Keratinocyte (primary cell): Measurements from ENCODE around the gene SMYD3.

Experiments used
- CTCF ChIP-seq, 3 experiments: IDR thresholded peaks in 1 of 3; conservative IDR thresholded peaks in 1 of 3; optimal IDR thresholded peaks in 1 of 3; 2 replicates in 2 of 3; 3 replicates in 1 of 3; pipeline versions ENCODE3 to v1.5.1; 2011; ENCODE audit warnings: low read length in 3 of 3, mild to moderate bottlenecking in 3 of 3, moderate library complexity in 2 of 3, control low read depth in 1 of 3, inconsistent platforms in 1 of 3; ENCODE audit not compliant: insufficient read depth in 2 of 3; ENCODE audit errors: extremely low read depth in 1 of 3
- EZH2 ChIP-seq: IDR thresholded peaks from one replicate; pipeline ENCODE4 v1.6.1; 2012; ENCODE audit warnings: inconsistent platforms, mild to moderate bottlenecking, low read length, moderate library complexity

GRCh38 chr1:245742896-245743295 lies 764.2 kb downstream of the SMYD3 start:
- no peak for TF ChIP-seq CTCF (optimal IDR thresholded peaks at IDR 0.05 in 1 of 3, IDR thresholded peaks at IDR 0.05 in 1 of 3, conservative IDR thresholded peaks at IDR 0.05 in 1 of 3; ENCODE audit: extremely low read depth in 1 of 3, insufficient read depth in 2 of 3, low read length in 3 of 3)
- no peak for TF ChIP-seq EZH2
